Activated CD4-positive, alpha-beta T cell treated with anti-CD3 and anti-CD28 coated beads, Interleukin-2, amount 50 U/mL, for 4 hours (primary cell): Measurements from ENCODE around the gene TYMP.
"Not testable (repeated sequence)": the region's sequence is repeated elsewhere in the genome, so short reads cannot be mapped to it uniquely, and the experiment has no call there.

Source experiments
- DNase-seq, 2 experiments: peaks; one replicate each; pipeline ENCODE4 v3.0.0-alpha.2; 2020

The TYMP gene

DNA sequence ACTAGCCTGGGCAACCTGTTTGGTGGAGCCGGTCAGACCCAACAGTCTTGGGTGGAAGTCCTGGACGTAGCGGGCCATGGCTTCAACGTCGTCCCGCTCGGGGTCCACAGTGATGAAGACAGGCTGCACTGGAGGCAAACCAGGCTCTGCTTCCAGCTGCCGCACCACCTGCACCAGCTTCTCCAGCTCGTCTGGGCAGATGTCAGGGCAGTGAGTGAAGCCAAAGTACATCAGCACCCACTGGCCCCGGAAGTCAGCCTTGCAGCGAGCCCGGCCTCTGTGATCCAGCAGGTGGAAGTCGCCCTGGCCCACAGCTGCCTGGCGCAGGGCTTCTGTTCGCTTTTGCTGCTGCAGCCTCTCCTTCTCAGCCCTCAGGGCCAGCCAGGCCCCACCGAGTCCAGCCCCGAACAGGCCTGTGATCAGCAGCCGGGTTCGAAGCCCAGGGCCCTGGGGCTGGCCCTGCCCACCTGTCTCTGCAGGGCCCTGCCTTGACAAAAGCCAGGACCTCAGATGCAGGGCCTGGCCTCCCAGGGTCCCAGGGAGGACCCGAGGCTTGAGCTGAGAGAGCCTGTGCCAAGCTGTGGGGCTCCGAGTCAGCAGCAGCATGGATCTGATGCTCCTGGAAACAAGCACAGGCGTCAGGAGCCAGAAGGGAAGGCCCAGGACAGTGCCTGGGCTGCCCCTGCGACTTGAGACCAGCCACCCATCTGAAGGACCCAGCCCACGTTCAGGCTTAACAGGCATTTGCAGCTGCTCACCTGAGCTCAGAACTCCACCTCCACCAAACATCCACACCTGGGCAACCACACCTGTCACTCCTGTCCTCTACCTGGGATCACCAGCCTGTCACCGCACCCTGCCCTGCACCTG lies 5.8 kb downstream of the TYMP start:
- no peak for DNase-seq

DNA sequence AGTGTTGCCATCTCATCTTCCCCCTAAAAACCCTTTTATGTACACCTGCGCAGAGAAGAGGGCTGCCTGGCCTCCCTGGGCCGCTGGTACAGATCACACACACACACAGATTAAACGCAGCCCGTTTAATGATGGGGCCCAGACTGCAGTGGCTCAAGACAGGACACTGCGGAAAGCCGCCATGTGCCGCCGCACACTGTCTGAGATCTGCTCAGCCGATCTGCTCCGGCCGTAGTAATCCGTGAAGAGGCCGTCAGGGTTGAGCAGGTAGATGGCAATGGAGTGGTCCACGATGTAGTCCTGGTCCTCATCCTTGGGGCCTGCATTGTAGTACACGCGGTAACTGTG lies 6.4 kb downstream of the TYMP start:
- no peak for DNase-seq

DNA sequence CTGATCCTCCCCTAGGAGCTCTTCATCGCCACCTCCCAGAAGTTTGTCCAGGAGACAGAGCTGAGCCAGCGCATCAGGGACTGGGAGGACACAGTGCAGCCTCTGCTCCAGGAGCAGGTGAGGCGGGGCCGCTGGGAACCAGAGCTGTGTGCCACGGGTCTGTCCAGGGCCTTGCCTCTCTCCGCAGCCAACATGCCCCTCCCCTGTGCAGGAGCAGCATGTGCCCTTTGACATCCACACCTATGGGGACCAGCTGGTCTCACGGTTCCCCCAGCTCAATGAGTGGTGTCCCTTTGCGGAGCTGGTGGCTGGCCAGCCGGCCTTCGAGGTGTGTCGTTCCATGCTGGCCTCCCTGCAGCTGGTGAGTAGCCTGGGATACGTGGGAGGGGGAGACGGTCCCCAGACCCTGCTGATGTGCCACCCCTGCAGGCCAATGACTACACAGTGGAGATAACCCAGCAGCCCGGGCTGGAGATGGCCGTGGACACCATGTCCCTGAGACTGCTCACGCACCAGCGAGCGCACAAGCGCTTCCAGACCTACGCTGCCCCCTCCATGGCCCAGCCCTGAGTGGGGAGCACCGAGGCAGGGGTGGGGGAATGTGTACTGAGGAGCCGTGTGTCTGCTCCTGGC lies 6.9 kb downstream of the TYMP start:
- no peak for DNase-seq

DNA sequence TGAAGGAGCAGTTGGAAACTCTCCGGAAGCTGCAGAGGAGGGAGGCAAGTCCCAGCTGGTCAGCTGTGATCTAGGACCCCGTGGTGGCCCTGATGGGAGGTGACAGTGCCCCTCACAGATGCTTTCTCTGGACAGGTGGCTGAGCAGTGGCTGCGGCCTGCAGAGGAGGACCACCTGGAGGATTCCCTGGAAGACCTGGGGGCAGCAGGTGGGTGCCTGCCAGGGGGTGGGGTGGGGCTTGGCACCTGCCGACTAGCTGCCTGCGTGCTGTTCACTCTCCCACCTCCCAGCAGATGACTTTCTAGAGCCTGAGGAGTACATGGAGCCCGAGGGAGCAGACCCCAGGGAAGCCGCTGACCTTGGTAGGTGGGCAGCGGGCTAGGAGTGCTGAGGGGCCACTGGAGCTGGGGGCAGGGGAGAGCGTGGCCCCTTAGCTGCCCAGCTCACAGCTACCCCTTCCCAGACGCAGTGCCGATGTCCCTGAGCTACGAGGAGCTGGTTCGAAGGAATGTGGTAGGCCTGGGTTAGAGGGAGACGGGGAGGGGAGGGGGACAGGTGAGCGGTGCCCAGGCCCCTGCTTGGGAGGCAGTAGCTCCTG lies 7.5 kb downstream of the TYMP start:
- no peak for DNase-seq

DNA sequence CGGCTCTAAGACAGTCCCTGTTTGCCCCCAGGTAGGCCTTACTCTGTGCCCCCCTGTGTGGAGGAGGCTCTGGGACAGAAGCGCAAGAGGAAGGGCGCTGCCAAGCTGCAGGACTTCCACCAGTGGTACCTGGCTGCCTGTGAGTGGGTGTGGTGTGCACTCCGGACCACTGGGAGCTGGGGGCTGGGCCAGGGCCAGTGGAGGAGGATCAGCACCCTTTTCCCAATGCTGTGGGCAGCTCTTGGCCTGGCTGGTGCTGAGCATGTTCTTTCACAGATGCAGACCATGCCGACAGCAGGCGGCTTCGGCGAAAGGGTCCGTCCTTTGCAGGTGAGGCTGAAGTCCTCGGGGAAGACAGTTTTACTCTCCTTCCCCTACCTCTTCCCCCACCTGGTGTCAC lies 8.1 kb downstream of the TYMP start:
- DNase-seq = no peak

DNA sequence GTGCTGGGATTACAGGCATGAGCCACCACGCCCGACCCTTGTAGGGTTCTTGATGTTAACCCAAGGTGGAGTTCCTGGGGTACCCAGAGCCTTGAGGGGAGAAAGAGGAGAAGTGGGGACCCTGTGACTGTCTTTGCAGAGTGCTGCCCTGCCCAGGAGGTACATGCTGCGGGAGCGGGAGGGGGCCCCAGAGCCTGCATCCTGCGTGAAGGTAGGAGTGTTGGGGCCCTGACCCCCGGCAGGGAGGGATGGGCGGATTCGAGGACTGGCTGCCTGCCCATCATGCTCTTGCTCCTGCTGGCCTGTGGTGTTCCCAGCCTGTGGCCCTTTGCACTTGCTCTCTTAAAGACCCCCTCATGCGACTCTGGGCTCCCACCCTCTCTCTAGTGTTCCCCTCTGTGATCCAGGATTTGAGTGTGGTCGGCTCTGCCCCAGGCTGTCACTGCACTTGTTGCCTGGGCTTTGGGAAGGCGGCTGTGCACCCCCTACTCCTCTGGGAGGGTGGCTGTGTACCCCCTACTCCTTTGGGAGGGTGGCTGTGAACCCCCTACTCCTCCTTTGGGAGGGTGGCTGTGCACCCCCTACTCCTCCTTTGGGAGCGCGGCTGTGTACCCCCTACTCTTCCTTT lies 8.9 kb downstream of the TYMP start:
- no peak for DNase-seq

DNA sequence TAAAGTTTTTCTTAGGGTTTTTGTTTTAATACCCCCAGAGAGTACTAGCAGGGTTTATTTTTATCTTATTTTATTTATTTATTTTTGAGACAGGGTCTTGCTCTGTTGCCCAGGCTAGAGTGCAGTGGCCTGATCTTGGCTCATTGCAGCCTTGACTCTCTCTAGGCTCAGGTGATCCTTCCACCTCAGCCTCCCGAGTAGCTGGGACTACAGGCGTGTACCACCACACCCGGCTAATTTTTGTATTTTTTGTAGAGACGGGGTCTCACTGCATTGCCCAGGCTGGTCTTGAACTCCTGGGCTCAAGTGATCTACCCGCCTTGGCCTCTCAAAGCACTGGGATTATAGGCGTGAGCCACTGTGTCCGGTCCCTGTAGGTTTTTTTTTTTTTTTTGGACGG lies 9.6 kb downstream of the TYMP start:
- not testable (repeated sequence) for DNase-seq

DNA sequence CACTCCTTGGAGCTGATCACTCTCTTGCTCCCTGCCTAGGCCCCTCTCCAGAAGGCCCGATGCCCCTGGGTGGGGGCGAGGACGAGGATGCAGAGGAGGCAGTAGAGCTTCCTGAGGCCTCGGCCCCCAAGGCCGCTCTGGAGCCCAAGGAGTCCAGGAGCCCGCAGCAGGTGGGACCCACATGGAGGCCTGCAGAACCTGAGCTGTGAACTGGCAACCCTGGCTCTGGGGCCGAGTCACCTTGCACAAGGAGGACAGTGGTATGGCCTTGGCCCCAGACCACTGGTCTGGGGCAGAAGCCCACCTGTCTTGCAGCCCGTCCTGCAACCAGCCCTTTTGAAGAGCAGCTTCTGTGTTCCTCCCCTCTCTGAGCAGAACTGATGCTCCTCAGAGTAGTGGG lies 10.7 kb downstream of the TYMP start:
- no peak for DNase-seq

DNA sequence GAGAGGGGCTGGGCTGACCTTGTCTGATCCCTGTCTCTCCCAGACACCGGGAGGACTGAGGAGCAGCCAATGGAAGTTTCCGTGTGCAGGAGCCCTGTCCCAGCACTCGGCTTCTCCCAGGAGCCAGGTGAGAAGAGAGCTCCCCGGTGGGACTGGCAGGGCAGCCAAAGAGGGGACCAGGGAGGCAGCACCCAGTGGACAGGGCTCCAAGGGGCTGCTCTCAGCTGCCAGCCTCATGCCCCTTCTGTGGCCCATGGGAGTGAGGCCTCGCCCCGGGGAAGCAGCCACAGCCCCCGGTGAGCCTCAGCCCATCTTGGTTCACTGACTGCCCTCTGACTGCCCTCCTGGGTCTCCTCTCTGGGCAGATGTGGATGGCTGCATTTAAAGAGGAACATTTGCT lies 11.2 kb downstream of the TYMP start:
- DNase-seq = no peak

DNA sequence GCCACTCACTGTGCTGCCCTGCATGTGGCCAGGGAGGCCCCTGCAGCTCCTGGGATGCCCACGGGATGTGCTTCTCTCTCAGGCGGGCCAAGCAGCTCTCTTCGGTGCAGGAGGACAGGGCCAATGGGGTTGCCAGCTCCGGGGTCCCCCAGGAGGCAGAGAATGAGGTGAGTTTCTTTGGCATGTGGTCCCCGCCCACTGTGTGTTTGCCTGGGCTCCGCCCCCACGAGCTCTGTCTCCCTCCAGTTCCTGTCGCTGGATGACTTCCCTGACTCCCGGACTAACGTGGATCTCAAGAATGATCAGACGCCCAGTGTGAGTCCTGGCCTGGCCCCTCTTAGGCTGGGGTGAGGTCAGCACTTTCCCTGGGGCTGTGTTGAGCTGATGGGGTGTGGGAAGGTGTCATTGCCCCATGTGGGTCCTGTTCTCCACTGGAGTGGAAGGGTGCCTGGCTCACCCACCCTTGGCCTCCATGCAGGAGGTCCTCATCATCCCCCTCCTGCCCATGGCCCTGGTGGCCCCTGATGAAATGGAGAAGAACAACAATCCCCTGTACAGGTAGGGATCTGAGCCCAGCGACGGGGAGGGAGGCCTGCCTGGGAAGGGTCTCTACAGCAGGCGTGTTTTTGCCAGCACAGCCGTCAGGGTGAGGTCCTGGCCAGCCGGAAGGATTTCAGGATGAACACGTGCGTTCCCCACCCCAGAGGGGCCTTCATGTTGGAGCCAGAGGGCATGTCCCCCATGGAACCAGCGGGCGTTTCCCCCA lies 12.1 kb downstream of the TYMP start:
- no peak for DNase-seq

DNA sequence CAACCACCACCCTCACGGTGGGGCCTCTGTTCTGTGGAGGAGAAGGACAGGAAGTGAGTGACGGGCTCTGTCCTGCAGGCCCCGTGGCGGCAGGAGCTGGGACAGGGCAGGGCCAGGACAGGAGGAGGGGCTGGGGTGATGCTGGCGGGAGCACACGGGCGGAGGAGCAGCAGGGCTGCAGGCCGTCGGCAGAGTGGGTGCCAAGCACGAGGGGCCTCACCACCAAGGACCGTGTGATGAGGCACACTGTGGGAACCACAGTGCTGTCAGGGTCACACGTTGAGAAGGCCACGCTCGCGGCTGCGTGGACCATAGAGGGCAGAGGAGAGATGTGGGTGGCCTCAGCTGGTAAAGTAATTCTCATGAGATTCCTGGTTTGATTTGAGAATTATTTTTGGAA lies 12.9 kb downstream of the TYMP start:
- no peak for DNase-seq

DNA sequence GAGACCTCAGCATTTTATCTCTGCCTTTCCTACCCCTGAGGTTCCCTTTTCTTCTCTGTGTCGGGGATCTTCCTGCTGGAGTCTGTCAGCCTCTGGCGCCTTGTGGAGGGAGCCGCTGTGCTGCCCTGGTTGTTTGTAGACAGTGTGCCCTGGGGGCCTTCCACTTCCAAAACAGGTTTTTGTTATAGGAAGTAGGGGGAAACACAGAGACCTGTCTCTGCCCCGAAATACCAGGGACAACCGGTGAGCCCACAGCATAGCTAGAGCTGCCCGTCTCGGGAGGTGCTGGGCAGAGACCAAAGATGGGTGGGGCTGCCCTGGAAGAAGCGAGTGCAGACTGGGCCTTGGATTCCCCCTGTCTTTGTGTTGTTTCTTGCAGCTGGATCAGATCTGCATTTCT lies 13.7 kb downstream of the TYMP start:
- DNase-seq = no peak

DNA sequence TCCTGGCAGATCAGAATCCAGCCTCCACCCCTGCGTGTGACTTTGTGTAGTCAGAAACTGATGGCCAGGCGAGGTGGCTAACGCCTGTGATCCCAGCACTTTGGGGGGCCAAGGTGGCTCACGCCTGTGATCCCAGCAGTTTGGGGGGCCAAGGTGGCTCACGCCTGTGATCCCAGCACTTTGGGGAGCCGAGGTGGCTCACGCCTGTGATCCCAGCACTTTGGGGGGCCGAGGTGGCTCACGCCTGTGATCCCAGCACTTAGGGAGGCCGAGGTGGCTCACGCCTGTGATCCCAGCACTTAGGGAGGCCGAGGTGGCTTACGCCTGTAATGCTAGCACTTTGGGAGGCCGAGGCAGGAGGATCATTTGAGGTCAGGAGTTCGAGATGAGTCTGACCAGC lies 16.6 kb downstream of the TYMP start:
- DNase-seq = no peak

DNA sequence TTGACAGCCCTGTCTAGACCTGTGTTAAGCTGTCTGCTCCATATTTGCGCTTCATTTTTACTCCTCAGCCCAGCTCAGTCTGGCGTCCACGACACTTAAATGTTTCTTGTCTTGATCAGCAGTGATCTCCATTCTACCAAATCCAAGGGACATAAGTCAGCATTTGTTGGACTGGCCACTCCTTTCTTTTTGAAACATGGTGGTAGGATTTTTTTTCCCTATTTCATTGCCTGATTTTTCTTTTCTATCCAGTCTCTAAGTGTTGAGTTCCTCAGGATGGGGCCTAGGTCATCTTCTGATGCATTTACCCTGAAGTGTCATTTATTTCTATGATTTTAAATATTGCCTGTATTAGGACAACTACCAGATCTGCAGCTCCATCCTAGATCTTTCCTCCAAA lies 20.9 kb downstream of the TYMP start:
- no peak for DNase-seq

DNA sequence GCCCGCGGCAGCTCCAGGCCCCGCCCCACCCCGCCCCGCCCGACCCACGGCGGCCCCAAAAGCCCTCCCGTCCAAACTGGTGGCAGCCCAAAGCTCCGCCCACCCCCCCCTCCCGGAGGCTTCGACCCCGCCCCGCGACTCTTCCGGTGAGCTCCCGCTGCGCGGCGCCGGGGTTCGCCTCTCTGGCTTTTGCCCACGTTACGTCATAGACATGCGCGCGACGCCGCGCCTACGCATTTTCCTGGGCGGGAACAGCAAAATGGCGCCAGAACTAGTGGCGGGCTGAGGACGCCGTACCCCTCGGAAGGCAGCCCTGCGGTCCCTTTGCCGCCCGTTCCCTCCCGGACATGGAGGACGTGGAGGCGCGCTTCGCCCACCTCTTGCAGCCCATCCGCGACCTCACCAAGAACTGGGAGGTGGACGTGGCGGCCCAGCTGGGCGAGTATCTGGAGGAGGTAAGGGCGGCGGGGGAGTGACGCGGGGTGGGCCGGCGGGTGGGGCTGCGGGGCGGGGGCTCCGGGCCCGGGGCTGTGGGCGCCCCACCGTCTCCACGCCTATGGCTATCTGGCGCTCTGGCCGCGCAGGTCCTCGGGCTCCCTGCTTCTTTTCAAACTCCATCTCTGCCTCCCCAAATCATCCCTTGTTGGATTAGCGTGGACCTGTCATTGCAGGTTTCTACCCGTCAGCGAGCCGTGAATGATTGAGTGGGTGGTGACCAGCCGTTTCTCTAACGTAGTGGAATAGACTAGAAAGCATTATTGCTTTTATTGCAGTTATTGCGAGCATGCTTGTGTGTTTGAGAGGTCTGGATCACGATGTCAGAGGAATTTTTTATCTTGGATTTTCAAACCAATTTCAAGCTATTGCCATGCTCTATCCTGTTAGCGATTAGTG lies 21.6 kb downstream of the TYMP start, which contains the start of gene NCAPH2:
Gene NCAPH2, plus strand, starts transcription at position 234 of the 894 bp plus-strand sequence. Its CDS starts 114 bp downstream, at position 348.
- peak; percentile 96 to 97 for DNase-seq

DNA sequence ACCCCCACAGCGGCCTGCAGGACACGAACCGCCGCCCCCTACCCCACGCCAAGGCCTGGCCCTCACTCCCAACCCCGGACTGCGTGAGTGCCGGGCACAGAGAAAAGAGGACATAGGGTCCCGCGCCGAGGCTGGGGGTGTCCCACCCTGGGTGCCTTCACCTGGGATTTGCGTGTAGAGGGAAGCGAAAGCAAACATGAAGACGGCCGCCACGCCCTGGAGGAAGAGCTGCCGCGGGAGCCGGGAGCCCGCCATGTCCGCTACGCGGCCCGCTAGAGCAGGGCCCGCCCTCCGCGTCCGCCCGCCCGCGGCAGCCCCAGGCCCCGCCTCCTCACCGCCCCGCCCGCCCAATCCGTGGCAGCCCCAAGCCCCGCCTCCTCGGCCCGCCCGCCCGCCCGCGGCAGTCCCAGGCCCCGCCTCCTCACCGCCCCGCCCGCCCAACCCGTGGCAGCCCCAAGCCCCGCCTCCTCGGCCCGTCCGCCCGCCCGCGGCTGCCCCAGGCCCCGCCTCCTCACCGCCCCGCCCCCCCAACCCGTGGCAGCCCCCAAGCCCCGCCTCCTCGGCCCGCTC lies 22.3 kb downstream of the TYMP start, which contains the start of gene LMF2:
Gene LMF2, minus strand, starts transcription at position 282 of the 570 bp plus-strand sequence. Its CDS starts 27 bp downstream, at position 255.
- peak; percentile 90 to 91 for DNase-seq

DNA sequence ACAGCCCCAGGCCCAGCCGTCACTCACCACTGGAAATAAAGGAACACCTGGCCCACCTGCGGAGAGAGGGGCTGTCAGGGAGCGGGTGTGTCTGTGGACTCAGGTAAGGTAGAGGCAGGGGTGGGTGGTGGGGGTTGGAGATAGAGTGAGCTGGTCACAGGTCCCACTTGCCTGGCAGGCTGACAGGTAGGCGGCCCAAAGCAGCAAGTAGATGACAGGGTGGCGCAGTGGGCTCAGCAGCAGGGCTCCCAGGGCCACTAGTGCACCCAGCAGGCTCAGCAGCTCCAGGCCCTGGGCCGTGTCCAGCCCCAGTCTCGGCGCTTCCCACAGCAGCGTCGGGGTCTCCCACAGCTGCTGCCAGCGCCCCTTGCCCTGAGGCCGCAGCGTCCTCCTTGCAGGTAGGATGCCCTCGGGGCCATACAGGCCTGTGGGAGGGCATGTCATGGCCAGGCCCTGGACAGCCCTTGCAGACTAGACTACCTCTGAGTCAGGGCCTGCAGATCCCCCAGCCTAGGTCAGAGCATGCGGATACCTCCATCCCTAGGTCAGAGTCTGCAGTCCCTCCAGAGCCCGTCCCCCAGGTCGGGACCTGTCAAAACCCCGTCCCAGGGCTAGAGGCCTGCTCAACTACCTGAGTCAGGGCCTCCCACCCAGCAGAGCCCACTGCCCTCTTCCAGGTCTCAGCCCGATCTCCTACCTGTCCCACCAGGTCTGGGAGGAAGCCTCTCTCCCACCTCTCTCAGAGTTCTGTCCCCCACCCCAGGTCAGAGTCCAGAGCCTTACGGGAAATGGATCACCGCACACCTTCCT lies 23.0 kb downstream of the TYMP start:
- DNase-seq = no peak

DNA sequence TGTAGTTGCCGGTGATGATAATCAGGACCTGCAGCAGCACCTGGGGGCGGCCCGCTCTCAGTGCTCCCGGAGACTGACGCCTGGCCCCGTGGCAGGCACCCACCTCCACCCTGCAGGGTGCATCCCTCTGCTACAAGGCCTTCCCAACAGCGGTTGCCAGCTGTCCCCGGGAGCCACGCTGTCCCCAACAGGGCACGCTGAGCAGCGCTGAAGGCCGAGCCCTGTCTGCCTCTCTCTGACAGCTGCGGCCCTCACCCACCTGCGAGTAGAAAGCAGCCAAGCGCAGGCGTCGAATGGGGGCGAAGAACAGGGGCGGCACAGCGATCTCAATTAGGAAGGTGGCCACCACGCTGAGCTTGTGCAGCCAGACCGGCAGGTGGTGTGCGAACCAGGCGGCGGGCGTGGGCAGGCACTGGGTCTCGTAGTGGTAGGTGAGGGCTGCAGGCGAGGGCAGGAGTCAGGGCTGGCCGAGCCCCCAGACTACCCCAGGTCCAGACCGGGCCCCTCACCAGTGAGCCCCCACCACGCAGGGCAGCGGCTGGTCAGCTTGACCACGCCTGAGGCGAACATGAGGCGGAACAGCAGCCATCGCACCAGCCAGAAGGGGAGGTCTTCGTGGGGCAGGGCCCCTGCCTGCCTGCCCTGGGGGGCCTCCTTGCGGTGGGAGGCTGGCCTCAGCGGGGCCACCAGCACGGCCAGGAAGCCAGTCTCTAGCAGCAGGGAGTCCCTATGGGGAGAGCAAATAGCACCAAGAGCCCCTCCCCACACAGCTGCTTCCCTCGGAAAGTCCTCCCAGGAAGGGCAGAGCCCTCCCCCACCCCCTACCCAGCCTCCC lies 23.8 kb downstream of the TYMP start:
- DNase-seq = no peak

DNA sequence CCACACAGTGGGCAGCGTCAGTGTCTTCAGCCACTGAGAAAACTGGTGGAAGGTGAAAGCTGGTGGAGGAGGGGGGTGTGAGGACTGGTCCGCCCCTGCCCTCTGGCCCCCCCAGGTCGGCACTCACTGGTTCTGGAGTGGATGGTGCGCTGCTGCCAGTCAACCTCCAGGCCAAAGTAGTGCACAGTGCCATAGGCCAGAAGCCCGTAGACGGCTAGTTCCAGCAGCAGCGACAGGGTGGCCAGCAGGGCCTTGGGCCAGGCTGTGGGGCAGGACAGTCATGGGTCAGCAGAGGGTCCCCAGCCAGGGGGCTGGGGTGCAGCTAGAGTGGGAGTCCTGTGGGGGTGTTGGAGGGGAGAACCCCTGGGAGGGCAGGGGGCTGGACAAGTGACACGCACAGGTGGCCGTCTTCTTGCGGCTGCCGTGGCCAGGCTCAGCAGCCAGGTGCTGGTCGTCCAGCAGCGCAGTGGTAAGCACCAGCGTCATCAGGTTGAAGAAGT lies 24.5 kb downstream of the TYMP start:
- DNase-seq = no peak
